Measurements from ENCODE around the gene LGALS9. TPM values are rescaled to one million over a fixed set of nuclear protein-coding genes. Genes with fewer than 3 reads are reported as not detected.
"Not testable (repeated sequence)": the region's sequence is repeated elsewhere in the genome, so short reads cannot be mapped to it uniquely, and the experiment has no call there.

LGALS9 gene
- total and polyA plus RNA-seq, 7 donors, result 4.3 to 11.7 (median 10.3) TPM

- H3K4me3 ChIP-seq, result no peak overlapping the region
- H3K36me3 ChIP-seq (ENCODE audit: insufficient read depth in 1 of 2, low read depth in 1 of 2), result no peaks in the 10 kb centered on the region
- H3K4me1 ChIP-seq, result no peaks in the 10 kb centered on the region
- DNase-seq, result no peak
- 83 to 86% (median 84%) methylated on average over 7 of the region's 7 CpGs for WGBS, 3 donors
- no peak overlapping the region for H3K27ac ChIP-seq
- TF ChIP-seq CTCF (IDR thresholded peaks at IDR 0.05), result no peak
- ATAC-seq, result no peak
- no peaks in the 10 kb centered on the region for H3K27me3 ChIP-seq (ENCODE audit: insufficient read depth in 3 of 3, low read length in 2 of 3)
- H3K9me3 ChIP-seq, result no peaks in the 10 kb centered on the region
- intact Hi-C loops (cut with DNase I), result no loop called here
Observed at GRCh38 chr17:27669136-27669535, 38.1 kb downstream of the LGALS9 start.

GRCh38 chr17:27669850-27670249 lies 38.9 kb downstream of the LGALS9 start:
- Histone ChIP-seq H3K36me3 (ENCODE audit: insufficient read depth in 1 of 2, low read depth in 1 of 2) (no peaks in the 10 kb centered on the region), H3K9me3 (no peaks in the 10 kb centered on the region), H3K4me3 (no peak overlapping the region), H3K27ac (no peak overlapping the region), H3K27me3 (ENCODE audit: insufficient read depth in 3 of 3, low read length in 2 of 3) (no peaks in the 10 kb centered on the region), H3K4me1 (no peaks in the 10 kb centered on the region)
- DNase-seq (no peak), ATAC-seq (no peak)
- intact Hi-C loops (cut with DNase I), result no loop called here
- 39 to 50% (median 46%) methylated on average over 5 of the region's 5 CpGs for WGBS, 3 donors
- no peak for TF ChIP-seq CTCF (IDR thresholded peaks at IDR 0.05)

GRCh38 chr17:27670791-27671590 lies 40.0 kb downstream of the LGALS9 start:
- DNase-seq (no peak), ATAC-seq (no peak)
- H3K36me3 ChIP-seq (ENCODE audit: insufficient read depth in 1 of 2, low read depth in 1 of 2), result no peaks in the 10 kb centered on the region
- intact Hi-C loops (cut with DNase I), result no loop called here
- H3K27ac ChIP-seq, result no peak overlapping the region
- H3K4me1 ChIP-seq, result no peaks in the 10 kb centered on the region
- H3K4me3 ChIP-seq, result no peak overlapping the region
- no peaks in the 10 kb centered on the region for H3K27me3 ChIP-seq (ENCODE audit: insufficient read depth in 3 of 3, low read length in 2 of 3)
- 79 to 89% (median 84%) methylated on average over 12 of the region's 12 CpGs for WGBS, 3 donors
- no peaks in the 10 kb centered on the region for H3K9me3 ChIP-seq
- no peak for TF ChIP-seq CTCF (IDR thresholded peaks at IDR 0.05)

- no peak for TF ChIP-seq CTCF (IDR thresholded peaks at IDR 0.05)
- intact Hi-C loops (cut with DNase I), result no loop called here
- Histone ChIP-seq H3K9me3 (no peaks in the 10 kb centered on the region), H3K27me3 (ENCODE audit: insufficient read depth in 3 of 3, low read length in 2 of 3) (no peaks in the 10 kb centered on the region), H3K36me3 (ENCODE audit: insufficient read depth in 1 of 2, low read depth in 1 of 2) (no peaks in the 10 kb centered on the region), H3K27ac (no peak overlapping the region), H3K4me3 (no peak overlapping the region), H3K4me1 (no peaks in the 10 kb centered on the region)
- ATAC-seq (no peak), DNase-seq (no peak)
- WGBS, 3 donors, result 93 to 100% (median 93%) methylated on average over 2 of the region's 2 CpGs
Observed at GRCh38 chr17:27671591-27671910, 40.6 kb downstream of the LGALS9 start.

GRCh38 chr17:27671977-27672480 lies 41.0 kb downstream of the LGALS9 start:
- DNase-seq; H3K4me3 ChIP-seq; H3K36me3 ChIP-seq (ENCODE audit: insufficient read depth in 1 of 2, low read depth in 1 of 2); H3K9me3 ChIP-seq; intact Hi-C loops (cut with DNase I); H3K27me3 ChIP-seq (ENCODE audit: insufficient read depth in 3 of 3, low read length in 2 of 3); H3K4me1 ChIP-seq; H3K27ac ChIP-seq; ATAC-seq: not testable (repeated sequence)
- 63 to 78% (median 63%) methylated on average over 5 to 6 of the region's 6 CpGs for WGBS, 3 donors

All from psoas muscle (tissue), 8 donors.